ENCODE data around the gene PFKL.

PFKL gene

DNA sequence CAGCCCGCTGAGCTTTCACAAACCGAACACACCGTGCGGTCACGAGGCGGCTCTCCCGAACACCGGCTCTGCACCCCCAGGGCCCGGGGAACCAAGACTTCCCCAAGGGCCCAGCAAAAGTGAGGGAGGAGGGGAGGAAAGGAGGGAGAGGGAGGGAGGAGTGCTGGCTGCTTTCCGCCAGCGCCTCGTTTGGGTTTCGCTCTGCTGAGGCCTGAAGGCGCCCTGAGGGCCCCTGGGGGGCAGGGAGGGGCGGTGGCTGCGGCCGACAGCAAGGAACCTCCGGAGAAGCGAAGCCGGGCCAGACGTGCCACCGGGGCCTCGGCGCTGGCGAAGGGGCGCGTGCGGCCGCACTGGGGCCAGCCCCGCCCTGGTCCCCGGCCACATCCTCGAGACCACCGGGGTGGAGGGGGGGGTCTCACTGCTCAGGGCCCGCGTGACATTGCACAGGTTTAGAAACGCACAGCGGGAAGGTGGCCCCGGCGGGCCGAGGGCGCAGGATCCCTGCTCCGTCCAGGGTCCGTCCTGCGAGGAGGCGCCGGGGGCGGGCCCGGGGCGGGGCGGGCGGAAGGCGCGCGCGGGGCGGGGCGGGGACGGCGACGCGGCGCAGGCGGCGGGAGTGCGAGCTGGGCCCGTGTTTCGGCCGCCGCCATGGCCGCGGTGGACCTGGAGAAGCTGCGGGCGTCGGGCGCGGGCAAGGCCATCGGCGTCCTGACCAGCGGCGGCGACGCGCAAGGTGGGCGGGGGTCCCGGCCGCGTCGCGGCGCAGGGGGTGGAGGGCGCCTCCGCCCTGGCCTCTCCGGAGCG is at the start of gene PFKL:
TSS of gene PFKL (plus strand) at position 596 of the 804 bp plus-strand sequence. CDS start at position 649, 53 bp downstream.
- DNase-seq = peak; percentile 75

GRCh38 chr21:44253832-44254710 is 45.8 kb upstream of the PFKL start:
- peak; percentile 53 for DNase-seq

- peak; percentile 76 for DNase-seq
These were observed 44.3 kb upstream of the PFKL start for GRCh38 chr21:44255511-44255981.

- DNase-seq = peak; percentile 40
These were observed 41.7 kb upstream of the PFKL start for GRCh38 chr21:44258056-44258725.

- DNase-seq = no peak
These were observed 40.7 kb upstream of the PFKL start for GRCh38 chr21:44259082-44259705.

GRCh38 chr21:44260066-44260465 is 39.8 kb upstream of the PFKL start:
- no peak for DNase-seq

GRCh38 chr21:44260791-44261631 is 38.8 kb upstream of the PFKL start:
- DNase-seq = no peak

- no peak for DNase-seq
These were observed 38.1 kb upstream of the PFKL start, which contains the start of gene DNMT3L for GRCh38 chr21:44261675-44262295. Gene DNMT3L (minus strand): TSS chr21:44261897. CDS start chr21:44261259, 638 bp downstream.

DNA sequence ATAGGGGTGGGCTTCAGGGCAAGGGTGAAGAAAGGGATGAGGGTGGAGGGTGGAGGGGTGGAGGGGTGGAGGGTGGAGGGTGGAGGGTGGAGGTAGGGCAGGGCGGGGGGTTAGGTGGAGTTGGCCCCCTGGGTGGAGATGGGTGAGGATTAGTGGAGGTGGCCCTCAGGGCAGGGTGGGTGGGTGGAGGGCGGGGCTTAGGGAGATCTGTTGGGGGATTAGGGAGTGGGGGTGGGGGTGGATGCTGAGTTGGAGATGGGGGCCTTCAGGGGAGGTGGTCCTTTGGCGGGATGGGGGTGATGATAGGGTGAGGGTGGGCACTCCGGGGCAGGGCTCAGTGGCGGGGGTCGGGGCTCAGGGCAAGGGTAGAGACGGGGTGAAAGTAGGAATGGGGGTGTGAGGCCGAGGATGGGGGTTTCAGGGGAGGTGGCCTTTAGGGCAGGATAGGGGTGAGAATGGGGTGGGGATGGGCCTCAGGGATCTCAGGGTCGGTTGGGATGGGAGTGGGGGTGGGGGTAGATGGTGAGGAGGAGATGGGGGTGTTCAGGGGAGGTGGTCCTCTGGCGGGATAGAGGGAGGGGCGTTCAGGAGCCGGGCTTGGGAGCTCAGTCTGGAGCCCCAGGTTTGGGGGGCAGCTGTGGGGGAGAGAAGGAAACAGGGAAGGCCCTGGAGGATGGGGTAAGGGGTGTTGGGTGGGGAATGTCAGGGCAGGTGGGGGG is 37.4 kb upstream of the PFKL start:
- DNase-seq = no peak

DNA sequence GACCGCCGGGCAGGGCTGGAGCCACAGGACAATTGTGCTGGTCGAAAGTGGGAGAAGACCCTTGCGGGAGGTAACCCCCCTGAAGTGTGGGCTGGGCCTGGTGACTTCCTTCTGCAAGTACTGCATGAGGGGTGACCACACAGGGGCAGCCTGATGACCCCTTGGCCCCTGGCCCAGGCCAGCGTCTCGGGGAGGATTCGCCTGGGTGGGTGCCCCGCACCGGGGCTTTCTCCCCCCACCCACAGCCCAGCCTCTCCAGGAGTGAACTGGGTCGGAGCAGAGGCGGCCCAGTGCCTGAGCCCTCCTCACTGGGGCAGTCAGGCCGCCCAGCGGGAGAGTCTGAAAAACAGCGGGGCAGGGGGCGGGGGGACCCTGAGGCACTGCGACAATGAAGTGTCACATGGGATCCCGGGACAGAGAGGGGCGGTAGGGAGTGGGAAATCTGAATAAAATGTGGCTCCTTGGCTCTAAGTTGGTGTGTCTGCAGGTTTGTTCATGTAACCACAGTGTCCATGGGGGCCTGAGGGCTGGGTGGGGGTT is 36.6 kb upstream of the PFKL start:
- DNase-seq = peak; percentile 73

DNA sequence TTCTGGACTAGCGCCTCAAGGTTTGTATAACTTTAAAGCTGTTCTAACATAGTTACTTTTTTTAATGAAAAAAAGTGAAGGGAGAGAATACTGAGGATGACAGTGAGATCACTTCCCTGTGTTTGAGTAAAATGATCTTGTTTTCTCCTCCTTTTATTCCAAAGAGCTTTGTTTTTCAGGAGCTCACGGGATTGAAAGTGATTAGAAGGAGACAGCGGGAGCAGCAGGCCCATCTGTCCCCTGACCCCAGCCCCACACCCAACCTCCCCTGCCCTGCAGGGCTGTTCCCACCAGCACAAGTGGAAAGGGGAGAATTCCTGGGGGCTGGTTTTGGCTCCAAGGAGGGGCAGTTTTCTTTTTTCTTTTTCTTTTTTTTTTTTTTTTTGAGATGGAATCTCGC is 36.1 kb upstream of the PFKL start:
- DNase-seq = no peak

GRCh38 chr21:44265734-44266270 is 34.1 kb upstream of the PFKL start:
- DNase-seq = no peak

- no peak for DNase-seq
These were observed 32.2 kb upstream of the PFKL start for GRCh38 chr21:44267655-44268142.

DNA sequence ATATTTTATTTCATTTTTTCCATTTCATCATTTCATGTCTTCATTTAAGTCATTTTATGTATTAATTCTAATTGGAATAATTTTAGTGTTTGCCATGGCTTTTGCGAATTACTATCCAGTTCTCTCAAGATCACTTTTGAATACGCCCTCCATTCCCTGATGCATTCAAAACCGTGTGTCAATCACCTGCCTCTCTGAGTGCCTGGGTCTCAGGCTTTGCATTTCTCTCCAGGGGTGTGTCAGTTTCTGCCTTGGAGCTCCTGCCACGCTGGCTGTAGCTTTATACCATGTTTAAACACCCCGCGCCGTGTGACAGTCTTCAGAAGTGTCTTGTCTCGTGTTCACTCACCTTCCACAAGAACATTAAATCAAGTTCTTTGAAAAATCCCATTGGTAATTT is 30.8 kb upstream of the PFKL start:
- DNase-seq = no peak

DNA sequence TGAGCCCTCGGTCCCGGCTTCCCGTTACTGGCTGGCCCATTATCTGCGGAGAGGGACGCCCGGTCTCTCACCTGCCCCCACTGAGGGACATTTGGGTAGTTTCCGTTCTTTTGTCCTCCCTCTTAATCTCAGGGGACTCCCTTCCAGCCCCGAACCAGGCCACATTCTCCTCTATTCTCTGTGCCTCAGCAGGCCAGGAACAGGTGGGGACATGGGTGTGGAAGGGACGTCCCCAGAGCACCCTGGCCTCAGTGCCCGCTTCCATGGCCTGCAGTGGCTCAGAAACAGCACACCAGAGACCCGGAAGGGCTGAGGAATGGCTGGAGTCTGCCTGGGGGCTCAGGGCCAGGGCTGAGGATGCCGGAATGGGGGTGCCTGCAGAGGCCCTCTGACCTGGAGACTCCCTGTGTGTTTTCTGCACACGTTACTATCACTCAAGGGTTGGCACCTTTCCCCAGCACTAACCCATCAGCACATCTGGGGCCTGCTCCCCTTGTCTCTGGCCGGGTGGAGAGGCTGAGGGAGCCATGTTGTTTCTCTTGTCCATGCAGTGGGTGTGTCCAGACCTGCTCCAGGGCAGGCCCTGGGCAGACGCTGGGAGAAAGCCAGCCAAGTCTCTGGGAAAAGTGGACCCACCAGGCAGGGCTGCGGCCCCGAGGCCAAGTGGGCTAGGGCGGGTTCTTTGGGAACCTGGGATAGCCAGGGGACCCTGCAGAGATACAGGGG is 28.1 kb upstream of the PFKL start:
- DNase-seq = no peak

DNA sequence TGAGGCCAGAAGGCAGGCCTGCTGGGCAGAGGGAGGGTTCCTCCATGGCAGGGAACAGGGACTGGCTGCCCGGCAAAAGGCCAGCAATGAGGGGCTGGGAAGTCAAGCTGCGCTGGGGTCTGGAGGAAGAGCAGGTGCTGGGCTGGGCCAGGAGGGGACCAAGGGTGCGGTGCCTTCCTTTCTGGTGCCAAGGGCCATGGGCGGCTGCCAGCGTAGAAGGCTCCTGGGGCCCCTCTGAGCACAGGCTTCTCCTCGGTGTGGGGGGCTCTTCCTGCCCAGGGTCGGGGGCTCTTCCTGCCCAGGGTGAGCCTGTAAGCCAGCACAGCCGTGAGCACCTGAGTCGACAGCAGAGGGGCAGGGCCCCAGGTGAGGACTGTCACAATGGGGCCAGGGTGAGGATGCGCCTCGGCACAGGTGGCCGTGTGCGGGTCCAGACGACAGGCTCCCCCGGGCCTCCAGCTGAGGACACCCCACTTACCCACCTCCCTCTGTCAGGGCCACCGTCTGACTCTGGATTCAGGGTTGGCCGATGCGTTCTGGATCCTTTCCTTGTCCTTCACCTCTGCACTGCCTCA is 27.5 kb upstream of the PFKL start:
- DNase-seq = no peak

GRCh38 chr21:44273046-44273445 is 26.8 kb upstream of the PFKL start:
- no peak for DNase-seq

GRCh38 chr21:44275041-44275440 is 24.8 kb upstream of the PFKL start:
- DNase-seq = no peak
